ENCODE results near the gene CPEB3.
A peak's percentile ranks its signal among the peaks of the same experiment; 100 is the strongest.

CPEB3 gene

DNA sequence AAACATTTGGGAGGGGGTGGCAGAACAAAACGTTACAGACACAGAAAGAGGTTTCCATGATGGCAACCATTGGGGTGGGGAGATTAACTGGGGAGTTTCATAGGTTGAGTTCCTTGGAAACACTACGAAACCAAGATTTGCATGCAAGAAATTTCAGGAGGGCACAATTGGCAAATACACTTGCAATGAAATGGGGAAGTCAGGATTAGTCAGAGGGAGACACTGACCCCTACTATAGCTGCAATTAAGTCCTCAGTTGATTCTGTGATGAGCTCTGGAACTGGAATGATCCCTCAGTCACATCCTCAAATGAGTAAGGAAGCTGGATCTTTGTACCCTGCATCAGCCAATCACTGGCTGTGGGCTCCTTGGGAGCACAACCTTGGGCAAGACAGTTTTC, 22.1 kb downstream of the CPEB3 start:
- in situ Hi-C loops (cut with MboI; ENCODE audit: low sequenced_read_pairs, unreplicated experiment): no loop called here
- no peak for DNase-seq (ENCODE audit: low spot score)
- TF ChIP-seq, protein P1, sequence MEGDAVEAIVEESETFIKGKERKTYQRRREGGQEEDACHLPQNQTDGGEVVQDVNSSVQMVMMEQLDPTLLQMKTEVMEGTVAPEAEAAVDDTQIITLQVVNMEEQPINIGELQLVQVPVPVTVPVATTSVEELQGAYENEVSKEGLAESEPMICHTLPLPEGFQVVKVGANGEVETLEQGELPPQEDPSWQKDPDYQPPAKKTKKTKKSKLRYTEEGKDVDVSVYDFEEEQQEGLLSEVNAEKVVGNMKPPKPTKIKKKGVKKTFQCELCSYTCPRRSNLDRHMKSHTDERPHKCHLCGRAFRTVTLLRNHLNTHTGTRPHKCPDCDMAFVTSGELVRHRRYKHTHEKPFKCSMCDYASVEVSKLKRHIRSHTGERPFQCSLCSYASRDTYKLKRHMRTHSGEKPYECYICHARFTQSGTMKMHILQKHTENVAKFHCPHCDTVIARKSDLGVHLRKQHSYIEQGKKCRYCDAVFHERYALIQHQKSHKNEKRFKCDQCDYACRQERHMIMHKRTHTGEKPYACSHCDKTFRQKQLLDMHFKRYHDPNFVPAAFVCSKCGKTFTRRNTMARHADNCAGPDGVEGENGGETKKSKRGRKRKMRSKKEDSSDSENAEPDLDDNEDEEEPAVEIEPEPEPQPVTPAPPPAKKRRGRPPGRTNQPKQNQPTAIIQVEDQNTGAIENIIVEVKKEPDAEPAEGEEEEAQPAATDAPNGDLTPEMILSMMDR (IDR thresholded peaks at IDR 0.05; ENCODE audit: borderline replicate concordance, control extremely low read depth, extremely low read depth, insufficient read depth, missing control alignments): no peak

DNA sequence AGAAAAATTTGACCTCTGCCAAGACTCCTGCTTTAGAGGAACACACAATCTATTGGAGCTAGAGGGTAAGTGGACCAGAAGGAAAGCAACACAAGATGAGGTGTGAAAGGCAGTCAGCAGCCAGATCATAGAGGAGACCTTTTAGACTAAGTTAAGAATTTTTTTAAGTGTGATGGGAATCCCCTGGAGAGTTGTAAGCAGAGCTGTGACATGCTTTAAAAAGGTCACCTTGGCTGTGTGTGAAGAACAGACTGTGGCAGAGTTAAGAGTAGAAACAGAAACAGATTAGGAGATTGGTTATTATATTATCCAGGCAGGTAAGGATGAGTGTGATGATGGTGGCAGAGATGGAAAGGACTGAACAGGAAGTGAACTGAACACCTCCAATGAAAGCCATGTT, 23.5 kb downstream of the CPEB3 start:
- in situ Hi-C loops (cut with MboI; ENCODE audit: low sequenced_read_pairs, unreplicated experiment): no loop called here
- TF ChIP-seq, protein P1 (IDR thresholded peaks at IDR 0.05; ENCODE audit: borderline replicate concordance, control extremely low read depth, extremely low read depth, insufficient read depth, missing control alignments): no peak
- peak; percentile 43 for DNase-seq (ENCODE audit: low spot score)

DNA sequence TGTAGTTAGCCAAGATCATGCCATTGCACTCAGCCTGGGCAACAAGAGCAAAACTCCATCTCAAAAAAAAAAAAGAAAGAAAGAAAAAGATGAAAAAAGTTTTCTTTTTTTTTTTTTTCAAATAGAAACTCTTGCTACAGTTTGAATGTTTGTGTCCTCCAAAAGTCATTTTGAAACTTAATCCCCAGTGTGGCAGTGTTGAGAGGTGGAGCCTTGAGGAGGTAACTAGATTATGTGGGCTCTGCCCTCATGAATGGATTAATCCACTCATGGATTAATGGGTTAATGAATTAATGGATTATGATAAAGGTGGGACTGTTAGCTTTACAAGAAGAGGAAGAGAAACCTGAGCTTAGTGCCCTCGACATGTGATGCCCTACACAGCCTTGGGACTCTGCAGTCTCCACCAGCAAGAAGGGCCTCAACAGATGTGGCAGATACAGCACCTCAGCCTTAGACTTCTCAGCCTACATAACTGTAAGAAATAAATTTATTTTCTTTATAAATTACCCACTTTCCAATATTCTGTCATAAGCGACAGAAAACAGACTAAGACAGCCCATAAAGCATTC, 25.1 kb downstream of the CPEB3 start:
- DNase-seq (ENCODE audit: low spot score): no peak
- TF ChIP-seq, protein P1 (IDR thresholded peaks at IDR 0.05; ENCODE audit: borderline replicate concordance, control extremely low read depth, extremely low read depth, insufficient read depth, missing control alignments): no peak
- in situ Hi-C loops (cut with MboI; ENCODE audit: low sequenced_read_pairs, unreplicated experiment): no loop called here

DNA sequence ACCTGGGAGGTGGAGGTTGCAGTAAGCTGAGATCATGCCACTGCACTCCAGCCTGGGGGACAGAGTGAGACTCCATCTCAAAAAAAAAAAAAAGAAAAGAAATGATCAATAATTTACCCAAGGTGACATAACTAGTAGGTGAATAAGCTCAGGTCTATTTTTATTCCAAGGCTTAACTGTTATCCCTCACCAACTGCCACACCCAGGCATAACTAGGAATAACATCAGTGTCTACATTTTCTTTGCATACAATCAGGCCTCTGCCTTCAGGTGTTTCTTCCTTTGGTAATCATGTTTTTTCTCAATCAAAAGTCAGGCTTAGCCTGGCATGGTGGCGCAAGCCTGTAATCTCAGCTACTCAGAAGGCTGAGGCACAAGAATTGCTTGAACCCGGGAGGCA, 26.6 kb downstream of the CPEB3 start:
- in situ Hi-C loops (cut with MboI; ENCODE audit: low sequenced_read_pairs, unreplicated experiment): no loop called here
- TF ChIP-seq, protein P1 (IDR thresholded peaks at IDR 0.05; ENCODE audit: borderline replicate concordance, control extremely low read depth, extremely low read depth, insufficient read depth, missing control alignments): no peak
- DNase-seq (ENCODE audit: low spot score): no peak

DNA sequence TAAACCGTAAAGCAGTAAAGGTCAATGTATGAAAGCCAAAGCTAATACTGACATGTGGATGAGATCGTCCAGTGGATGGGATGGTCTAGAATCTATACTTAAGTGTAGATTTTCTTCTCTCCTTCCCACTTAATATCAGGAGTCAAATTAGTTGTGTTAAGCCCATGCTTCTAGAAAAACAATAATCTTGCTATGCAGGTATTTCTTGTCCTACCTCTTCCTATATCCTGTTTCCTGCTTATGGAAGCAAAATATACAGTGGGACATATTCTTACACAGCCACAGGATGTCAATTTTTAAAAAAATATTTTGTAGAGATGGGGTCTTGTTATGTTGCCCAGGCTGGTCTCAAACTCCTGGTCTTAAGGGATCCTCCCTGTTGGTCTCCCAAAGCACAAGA, 27.5 kb downstream of the CPEB3 start:
- DNase-seq (ENCODE audit: low spot score): no peak
- TF ChIP-seq, protein P1 (IDR thresholded peaks at IDR 0.05; ENCODE audit: borderline replicate concordance, control extremely low read depth, extremely low read depth, insufficient read depth, missing control alignments): no peak
- in situ Hi-C loops (cut with MboI; ENCODE audit: low sequenced_read_pairs, unreplicated experiment): no loop called here

DNA sequence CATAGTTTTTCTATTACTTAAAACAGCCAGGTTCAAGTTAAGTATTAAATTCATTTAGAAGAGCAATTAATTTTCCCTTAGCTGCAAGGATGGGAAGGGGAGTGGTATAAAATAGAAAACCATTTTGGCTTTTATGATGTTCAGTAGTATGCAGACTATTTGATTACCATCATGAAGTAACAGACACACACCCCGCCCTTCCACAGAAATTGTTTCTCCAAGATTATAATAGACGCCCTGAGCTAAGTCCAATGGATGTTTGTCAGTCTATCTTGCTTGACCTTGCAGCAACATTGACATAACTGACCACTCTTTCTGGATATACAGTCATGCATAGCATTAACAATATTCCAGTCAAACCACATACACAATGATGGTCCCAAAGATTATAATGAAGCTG, 42.3 kb downstream of the CPEB3 start:
- no peak for DNase-seq (ENCODE audit: low spot score)
- in situ Hi-C loops (cut with MboI; ENCODE audit: low sequenced_read_pairs, unreplicated experiment): no loop called here
- TF ChIP-seq, protein P1 (IDR thresholded peaks at IDR 0.05; ENCODE audit: borderline replicate concordance, control extremely low read depth, extremely low read depth, insufficient read depth, missing control alignments): no peak
